Stomach (tissue), 9 donors: Measurements from ENCODE around the gene LSM5. TPM values are rescaled to one million over a fixed set of nuclear protein-coding genes. Genes with fewer than 3 reads are reported as not detected.

ENCODE experiments used
- DNase-seq, 2 donors: peaks; one replicate each; pipeline versions ENCODE4 v3.0.0 to v3.0.0-alpha.2; 2013 to 2019
- H3K27ac ChIP-seq, 5 donors: fragments of 200-600 bp in 4 of 5; sonication (generic) in 4 of 5; one replicate each; pipeline ENCODE4 v1.5.1; 2013 to 2019; ENCODE audit warnings: mild to moderate bottlenecking in 1 of 5, moderate library complexity in 1 of 5
- H3K27me3 ChIP-seq, 3 donors: fragments of 200-600 bp; sonication (generic); one replicate each; pipeline ENCODE4 v1.5.1; 2017 to 2019; ENCODE audit warnings: mixed run types in 1 of 3
- H3K36me3 ChIP-seq, 4 donors: fragments of 200-600 bp; sonication (generic); 1 replicate in 3 of 4; 2 replicates in 1 of 4; pipeline ENCODE4 v1.5.1; 2016 to 2019
- H3K4me1 ChIP-seq, 4 donors: fragments of 200-600 bp; sonication (generic); one replicate each; pipeline ENCODE4 v1.5.1; 2016 to 2019
- H3K4me3 ChIP-seq, 4 donors: fragments of 200-600 bp; sonication (generic) in 3 of 4; one replicate each; pipeline ENCODE4 v1.5.1; 2016 to 2019; ENCODE audit warnings: mild to moderate bottlenecking in 1 of 4
- H3K9me3 ChIP-seq, 4 donors: fragments of 200-600 bp; sonication (generic); one replicate each; pipeline ENCODE4 v1.5.1; 2016 to 2019
- CTCF ChIP-seq, 7 experiments: fragments of 450-650 bp in 4 of 7; fragments of 200-600 bp in 3 of 7; sonication (generic) in 3 of 7; IDR thresholded peaks; one replicate each; pipeline ENCODE4 v1.5.1; 2016 to 2019; ENCODE audit warnings: antibody characterized with exemption in 7 of 7, control low read depth in 2 of 7, mild to moderate bottlenecking in 1 of 7
- EP300 ChIP-seq: sonication (generic); formaldehyde crosslinking; IDR thresholded peaks from one replicate; pipeline ENCODE4 v1.6.1; 2017; ENCODE audit warnings: antibody characterized with exemption
- POLR2A ChIP-seq, 4 donors: fragments of 450-650 bp; IDR thresholded peaks; one replicate each; pipeline ENCODE4 v1.6.1; 2016; ENCODE audit warnings: antibody characterized with exemption in 4 of 4, control low read depth in 2 of 4, mild to moderate bottlenecking in 1 of 4, moderate library complexity in 1 of 4
- POLR2AphosphoS5 ChIP-seq, 3 donors: sonication (generic); formaldehyde crosslinking; IDR thresholded peaks; one replicate each; pipeline ENCODE4 v1.6.1; 2016; ENCODE audit warnings: antibody characterized with exemption in 3 of 3
- WGBS, 5 donors: extraction: QIAGEN DNeasy Blood & Tissue Kit in 3 of 5; methylation state at CpG; one replicate each; pipeline versions ENCODE4 v1.1.5 to v1.1.7; 2013 to 2018; 5-methylcytosine and 5-hydroxymethylcytosine counted together
- intact Hi-C: fragments of 100-400 bp; cut with DNase I; formaldehyde crosslinking; loops from one replicate; pipeline ENCODE4 v1.15.1; 2023; ENCODE audit warnings: low total_unique reads
- polyA plus RNA-seq, 3 donors: library from polyadenylated mRNA; stranded (reverse); fragments of 200-250 nt; gene quantifications; one replicate each; pipeline ENCODE4 v1.2.3, GENCODE V29; 2013
- total RNA-seq, 5 donors: library from RNA; depleted of rRNA; stranded (reverse); fragments of >200 nt; gene quantifications; one replicate each; pipeline versions ENCODE4 v1.1.0 to v1.2.3, GENCODE V29; 2014 to 2016
- donor health status: healthy with polysubstance abuse.
- donor health status: Bipolar disorder and iron deficiency.
- donor health status: healthy.

The LSM5 gene
- total and polyA plus RNA-seq, 8 donors: 2.9 to 109 (median 43.8) TPM

GRCh38 chr7:32532086-32532485, 41.9 kb upstream of the LSM5 start:
- intact Hi-C loops: no loop called here
- Histone ChIP-seq H3K9me3 (no peaks in the 10 kb centered on the region), H3K4me1 (peaks cover 5 to 48% (median 20%) of the 10 kb centered on the region in 4 donors), H3K27me3 (no peaks in the 10 kb centered on the region), H3K36me3 (peaks cover 0 to 8% (median 6%) of the 10 kb centered on the region in 4 donors), H3K27ac (no peak overlapping the region), H3K4me3 (no peak overlapping the region)
- no peak for DNase-seq
- no peak for TF ChIP-seq POLR2A (IDR thresholded peaks at IDR 0.05)
- no peak for TF ChIP-seq EP300
- TF ChIP-seq CTCF (IDR thresholded peaks at IDR 0.05): no peak
- TF ChIP-seq POLR2AphosphoS5 (IDR thresholded peaks at IDR 0.05): no peak
- WGBS, 5 donors: 71 to 83% (median 76%) methylated on average over 3 of the region's 3 CpGs

- DNase-seq: no peak
- WGBS, 5 donors: 91 to 96% (median 95%) methylated on average over 13 of the region's 13 CpGs
- no peak overlapping the region for H3K27ac ChIP-seq
- intact Hi-C loops: no loop called here
- H3K9me3 ChIP-seq: no peaks in the 10 kb centered on the region
- TF ChIP-seq CTCF (IDR thresholded peaks at IDR 0.05) (no peak), POLR2A (IDR thresholded peaks at IDR 0.05) (no peak), EP300 (no peak), POLR2AphosphoS5 (IDR thresholded peaks at IDR 0.05) (no peak)
- no peaks in the 10 kb centered on the region for H3K27me3 ChIP-seq
- no peak overlapping the region for H3K4me3 ChIP-seq
- H3K36me3 ChIP-seq: peaks cover 0 to 8% (median 6%) of the 10 kb centered on the region in 4 donors
- peaks cover 5 to 43% (median 15%) of the 10 kb centered on the region in 4 donors for H3K4me1 ChIP-seq
Measured at GRCh38 chr7:32531402-32531801, 41.2 kb upstream of the LSM5 start.

- H3K4me3 ChIP-seq: no peak overlapping the region
- no peaks in the 10 kb centered on the region for H3K27me3 ChIP-seq
- H3K36me3 ChIP-seq: peaks cover 0 to 10% (median 0%) of the 10 kb centered on the region in 4 donors
- intact Hi-C loops: no loop called here
- H3K9me3 ChIP-seq: no peaks in the 10 kb centered on the region
- H3K27ac ChIP-seq: no peak overlapping the region
- TF ChIP-seq EP300 (no peak), POLR2A (IDR thresholded peaks at IDR 0.05) (no peak), POLR2AphosphoS5 (IDR thresholded peaks at IDR 0.05) (no peak), CTCF (IDR thresholded peaks at IDR 0.05) (no peak)
- H3K4me1 ChIP-seq: no peaks in the 10 kb centered on the region
- DNase-seq: no peak
- 89 to 92% (median 91%) methylated on average over 4 of the region's 4 CpGs for WGBS, 5 donors
Measured at GRCh38 chr7:32525839-32526238, 35.7 kb upstream of the LSM5 start.

GRCh38 chr7:32524631-32525030, 34.5 kb upstream of the LSM5 start:
- Histone ChIP-seq H3K4me1 (no peaks in the 10 kb centered on the region), H3K27ac (no peak overlapping the region), H3K27me3 (no peaks in the 10 kb centered on the region), H3K36me3 (peaks cover 0 to 10% (median 0%) of the 10 kb centered on the region in 4 donors), H3K9me3 (peaks cover 0 to 9% (median 0%) of the 10 kb centered on the region in 4 donors), H3K4me3 (no peak overlapping the region)
- intact Hi-C loops: no loop called here
- TF ChIP-seq POLR2AphosphoS5 (IDR thresholded peaks at IDR 0.05): no peak
- no peak for TF ChIP-seq CTCF (IDR thresholded peaks at IDR 0.05)
- DNase-seq: no peak
